ENCODE measurements around the gene SNCA. TPM values are rescaled to one million over a fixed set of nuclear protein-coding genes. Genes with fewer than 3 reads are reported as not detected.

SNCA gene
- 2.7 TPM for polyA plus RNA-seq (2012; ENCODE audit: insufficient read depth, insufficient read length, low read depth)

DNA sequence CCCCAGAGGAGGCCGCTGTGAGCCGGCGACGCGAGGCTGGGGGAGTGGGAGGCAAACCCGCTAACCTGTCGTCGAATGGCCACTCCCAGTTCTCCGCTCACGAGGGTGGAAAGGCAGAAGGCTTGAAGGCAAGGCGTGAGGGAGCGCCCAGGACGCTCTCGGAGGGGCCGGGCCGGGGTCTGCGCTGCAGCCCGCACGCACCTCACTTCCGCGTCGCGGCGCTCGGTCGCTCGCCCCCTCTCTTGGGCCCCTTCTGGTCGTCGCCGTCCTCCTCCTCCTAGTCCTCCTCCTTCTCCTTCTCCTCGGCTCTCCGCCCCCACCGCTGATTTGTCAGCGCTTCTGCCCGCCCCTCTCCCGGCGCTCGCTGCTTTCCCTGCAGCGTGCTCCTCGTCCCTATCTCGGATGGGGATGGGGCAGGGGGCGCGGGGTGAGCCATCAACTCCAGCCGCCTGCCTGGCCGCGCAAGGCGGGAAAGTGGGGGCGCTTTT lies at the start of gene SNCA:
TSS of gene SNCA (minus strand) at position 265 of the 488 bp plus-strand sequence. CDS start 1,494 bp downstream, outside the sequence.
- TF ChIP-seq, protein P1, sequence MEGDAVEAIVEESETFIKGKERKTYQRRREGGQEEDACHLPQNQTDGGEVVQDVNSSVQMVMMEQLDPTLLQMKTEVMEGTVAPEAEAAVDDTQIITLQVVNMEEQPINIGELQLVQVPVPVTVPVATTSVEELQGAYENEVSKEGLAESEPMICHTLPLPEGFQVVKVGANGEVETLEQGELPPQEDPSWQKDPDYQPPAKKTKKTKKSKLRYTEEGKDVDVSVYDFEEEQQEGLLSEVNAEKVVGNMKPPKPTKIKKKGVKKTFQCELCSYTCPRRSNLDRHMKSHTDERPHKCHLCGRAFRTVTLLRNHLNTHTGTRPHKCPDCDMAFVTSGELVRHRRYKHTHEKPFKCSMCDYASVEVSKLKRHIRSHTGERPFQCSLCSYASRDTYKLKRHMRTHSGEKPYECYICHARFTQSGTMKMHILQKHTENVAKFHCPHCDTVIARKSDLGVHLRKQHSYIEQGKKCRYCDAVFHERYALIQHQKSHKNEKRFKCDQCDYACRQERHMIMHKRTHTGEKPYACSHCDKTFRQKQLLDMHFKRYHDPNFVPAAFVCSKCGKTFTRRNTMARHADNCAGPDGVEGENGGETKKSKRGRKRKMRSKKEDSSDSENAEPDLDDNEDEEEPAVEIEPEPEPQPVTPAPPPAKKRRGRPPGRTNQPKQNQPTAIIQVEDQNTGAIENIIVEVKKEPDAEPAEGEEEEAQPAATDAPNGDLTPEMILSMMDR (IDR thresholded peaks at IDR 0.05; ENCODE audit: low read depth, low read length), result no peak; the same call in 1 of the 2 replicates
- Histone ChIP-seq H3K27me3 (peaks cover 34% of the 10 kb centered on the region), H3K36me3 (no peaks in the 10 kb centered on the region), H3K4me1 (no peaks in the 10 kb centered on the region), H3K4me3 (ENCODE audit: low read depth, low read length) (peak within 1 kb of the TSS; percentile 64), H3K9me3 (no peaks in the 10 kb centered on the region)
- peak; percentile 80 for DNase-seq

DNA sequence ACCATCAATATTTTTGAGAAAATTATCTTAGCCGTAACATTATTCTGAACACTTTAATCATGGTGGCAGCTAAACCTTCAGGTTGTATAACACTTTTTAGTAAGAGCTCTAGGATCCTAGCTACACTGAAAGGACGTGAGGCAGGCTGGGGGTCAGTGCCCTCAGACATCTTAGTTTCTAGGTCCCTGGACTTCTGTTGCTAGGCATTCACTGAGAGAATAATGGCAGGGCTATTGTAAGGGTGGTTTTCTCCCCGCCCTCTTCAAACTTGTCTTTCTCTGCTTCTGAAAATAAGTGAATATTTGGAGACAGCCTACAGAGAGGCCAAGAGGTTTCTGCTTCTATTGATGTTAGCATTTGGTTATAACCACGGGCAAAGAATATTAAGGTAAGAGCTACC lies 42.3 kb upstream of the SNCA start:
- TF ChIP-seq, protein P1 (IDR thresholded peaks at IDR 0.05; ENCODE audit: low read depth, low read length), result no peak
- DNase-seq, result no peak
- H3K9me3 ChIP-seq, result no peaks in the 10 kb centered on the region; the same call in 1 of the 2 replicates

DNA sequence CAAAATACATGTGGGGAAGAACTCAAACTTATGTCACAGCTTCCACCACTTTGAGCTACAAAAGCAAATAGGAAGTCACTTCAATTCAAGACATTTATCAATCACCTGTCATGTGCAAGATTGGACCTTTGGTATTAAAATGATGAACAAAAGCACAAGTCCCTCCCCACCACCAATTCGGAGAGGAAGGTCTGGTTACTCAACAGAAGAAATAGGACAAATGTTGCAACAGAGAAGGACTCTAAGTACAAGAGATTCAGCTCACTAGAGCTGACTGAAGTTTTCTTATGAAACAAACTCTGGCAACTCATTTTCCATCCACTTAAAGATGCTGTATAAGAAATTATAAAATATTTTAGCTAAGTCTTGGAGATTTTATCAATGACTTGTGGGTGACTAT lies 41.6 kb upstream of the SNCA start:
- no peak overlapping the region for H3K4me3 ChIP-seq (ENCODE audit: low read depth, low read length)
- H3K9me3 ChIP-seq, result no peaks in the 10 kb centered on the region; the same call in 1 of the 2 replicates
- no peaks in the 10 kb centered on the region for H3K36me3 ChIP-seq
- TF ChIP-seq, protein P1 (IDR thresholded peaks at IDR 0.05; ENCODE audit: low read depth, low read length), result no peak
- DNase-seq, result no peak
- H3K27me3 ChIP-seq, result peaks cover 4% of the 10 kb centered on the region; the same call in 1 of the 2 replicates
- no peaks in the 10 kb centered on the region for H3K4me1 ChIP-seq

More for the DNA sequence above, 42.3 kb upstream of the SNCA start:
- no peaks in the 10 kb centered on the region for H3K36me3 ChIP-seq
- no peak overlapping the region for H3K4me3 ChIP-seq (ENCODE audit: low read depth, low read length)
- peaks cover 4% of the 10 kb centered on the region; the same call in 1 of the 2 replicates for H3K27me3 ChIP-seq
- H3K4me1 ChIP-seq, result no peaks in the 10 kb centered on the region

DNA sequence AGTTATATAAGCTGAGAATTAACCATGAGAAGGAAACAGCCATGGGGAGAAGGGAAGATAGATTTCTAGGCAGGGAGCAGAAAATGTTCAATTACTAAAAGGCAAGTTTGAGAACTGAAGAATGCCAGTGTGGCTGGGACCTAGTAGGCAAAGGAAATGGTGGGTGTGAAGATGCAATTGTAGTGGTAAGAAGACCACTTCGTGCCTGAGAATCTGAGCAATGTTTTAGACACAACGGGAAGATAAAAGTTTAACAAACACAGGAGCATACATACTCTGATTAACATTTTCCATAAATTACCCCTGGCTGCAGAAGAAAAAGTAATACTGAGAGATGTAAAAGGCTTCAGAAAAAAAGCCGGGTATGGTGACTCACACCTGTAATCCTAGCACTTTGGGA lies 39.6 kb upstream of the SNCA start:
- no peaks in the 10 kb centered on the region for H3K4me1 ChIP-seq
- H3K4me3 ChIP-seq (ENCODE audit: low read depth, low read length), result no peak overlapping the region
- DNase-seq, result no peak
- no peaks in the 10 kb centered on the region for H3K36me3 ChIP-seq
- TF ChIP-seq, protein P1 (IDR thresholded peaks at IDR 0.05; ENCODE audit: low read depth, low read length), result no peak
- H3K27me3 ChIP-seq, result peaks cover under 1% of the 10 kb centered on the region; the same call in 1 of the 2 replicates
- H3K9me3 ChIP-seq, result no peaks in the 10 kb centered on the region; the same call in 1 of the 2 replicates

DNA sequence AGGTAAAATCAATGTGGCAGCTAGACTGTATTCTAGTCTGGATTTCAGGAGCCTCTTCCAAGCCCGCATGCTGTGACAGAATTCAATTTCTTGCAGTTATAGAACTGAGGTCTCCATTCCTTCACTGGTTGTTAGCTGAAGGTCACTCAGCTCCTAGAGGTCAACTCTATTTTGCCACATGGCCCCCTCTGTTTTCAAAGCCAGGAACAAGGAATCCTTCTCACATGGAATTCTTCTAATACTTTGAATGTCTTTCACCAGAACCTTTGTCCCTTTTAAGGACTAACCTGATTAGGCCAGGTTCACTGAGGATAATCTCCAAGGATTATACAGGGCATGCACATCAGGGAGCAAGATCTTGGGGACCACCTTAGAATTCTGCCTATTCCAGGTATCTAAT lies 34.2 kb upstream of the SNCA start:
- Histone ChIP-seq H3K27me3 (no peaks in the 10 kb centered on the region), H3K4me1 (no peaks in the 10 kb centered on the region), H3K4me3 (ENCODE audit: low read depth, low read length) (no peak overlapping the region), H3K36me3 (no peaks in the 10 kb centered on the region), H3K9me3 (no peaks in the 10 kb centered on the region; the same call in 1 of the 2 replicates)
- TF ChIP-seq, protein P1 (IDR thresholded peaks at IDR 0.05; ENCODE audit: low read depth, low read length), result no peak
- DNase-seq, result no peak

DNA sequence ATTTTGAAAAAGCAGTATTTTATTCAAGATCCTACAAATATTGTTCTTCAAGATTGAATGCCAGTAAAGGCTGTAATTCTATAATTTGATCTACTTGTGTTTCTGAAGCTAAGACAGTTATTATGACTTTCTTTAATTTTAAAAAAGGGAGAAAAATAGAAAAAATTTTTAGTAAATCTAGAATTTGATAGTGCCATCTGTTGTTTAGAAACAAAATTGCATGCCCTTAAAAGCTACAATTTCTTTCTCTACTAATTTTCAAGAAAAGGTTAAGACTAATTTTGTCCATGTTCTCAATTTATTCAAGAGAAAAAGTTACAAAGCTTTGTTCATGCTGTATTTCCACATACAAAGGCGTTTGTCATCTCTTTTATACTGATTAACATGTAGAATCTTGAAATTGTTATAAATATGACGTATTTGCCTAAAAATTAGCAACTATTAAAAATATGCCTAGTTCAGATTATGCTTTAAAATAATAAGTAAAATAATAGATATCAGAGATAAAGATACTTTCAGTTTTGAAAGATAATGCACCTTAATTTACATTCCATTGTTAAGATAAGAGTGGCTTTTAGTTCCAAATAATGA lies 32.1 kb upstream of the SNCA start:
- no peak for DNase-seq
- no peak overlapping the region for H3K4me3 ChIP-seq (ENCODE audit: low read depth, low read length)
- TF ChIP-seq, protein P1 (IDR thresholded peaks at IDR 0.05; ENCODE audit: low read depth, low read length), result peak; percentile 33; the same call in 1 of the 2 replicates
- no peaks in the 10 kb centered on the region for H3K36me3 ChIP-seq
- no peaks in the 10 kb centered on the region for H3K27me3 ChIP-seq
- H3K4me1 ChIP-seq, result no peaks in the 10 kb centered on the region
- no peaks in the 10 kb centered on the region for H3K9me3 ChIP-seq

Measured in BE2C (cell line).